ENCODE results near the gene MROH7.

Gene MROH7

DNA sequence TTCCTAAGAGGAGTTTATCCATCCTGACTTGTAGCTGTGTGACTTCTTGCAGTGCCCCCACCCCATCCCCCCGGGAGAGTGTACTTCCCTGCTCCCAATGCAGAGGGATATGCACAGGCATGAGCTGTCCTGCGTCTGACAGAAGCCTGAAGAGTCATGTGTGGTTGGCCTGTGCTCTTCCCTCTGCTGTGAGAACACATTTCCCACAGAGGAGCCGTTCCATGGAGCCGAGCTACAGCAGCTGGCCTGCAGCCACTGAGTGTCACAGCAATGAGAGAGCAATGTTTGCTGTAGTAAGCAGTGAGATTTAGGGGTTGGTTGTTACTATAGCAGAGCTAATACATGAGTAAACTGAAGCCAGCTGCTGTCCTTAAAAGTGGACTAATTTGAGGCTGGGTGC is 100.7 kb downstream of the MROH7 start:
- DNase-seq (ENCODE audit: low spot score): no peak

DNA sequence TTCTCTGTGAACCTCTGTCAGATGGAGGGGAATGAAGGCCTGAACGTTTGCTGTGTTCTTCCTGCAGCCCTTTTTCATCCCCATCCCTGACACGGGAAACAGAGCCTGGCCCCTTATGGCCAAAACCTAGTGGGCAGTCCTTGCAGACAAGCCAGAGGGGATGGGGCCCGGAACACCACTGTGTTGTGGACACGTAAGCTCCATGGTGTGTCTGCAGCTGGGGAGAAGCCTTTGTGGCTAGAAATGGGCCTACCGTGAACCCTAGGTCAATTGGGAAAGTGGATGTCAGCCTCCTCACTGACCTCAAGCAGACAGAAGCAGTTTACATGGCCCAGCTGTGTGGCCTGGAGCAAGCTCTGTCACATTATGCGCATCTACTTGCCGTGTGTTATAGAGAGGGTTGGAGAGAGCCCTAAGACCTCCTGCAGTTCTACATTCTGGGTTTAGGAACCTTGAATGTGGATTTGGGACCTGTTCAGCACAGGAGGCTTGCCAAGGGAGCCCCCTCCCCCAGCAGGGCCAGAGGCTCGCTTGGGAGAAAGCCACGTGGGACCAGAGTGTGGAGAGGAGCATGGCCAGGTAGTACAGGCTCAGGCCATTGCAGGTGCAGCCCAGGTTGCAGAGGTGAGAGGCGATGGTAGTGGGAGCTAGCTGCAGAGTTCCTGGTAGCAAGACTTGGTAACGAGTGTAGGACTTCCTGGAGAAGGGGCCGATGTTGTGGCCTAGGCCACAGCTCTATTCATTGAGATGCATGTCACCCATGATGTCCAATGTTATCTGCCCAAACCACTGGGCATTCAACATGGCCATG is 102.0 kb downstream of the MROH7 start:
- no peak for DNase-seq (ENCODE audit: low spot score)

DNA sequence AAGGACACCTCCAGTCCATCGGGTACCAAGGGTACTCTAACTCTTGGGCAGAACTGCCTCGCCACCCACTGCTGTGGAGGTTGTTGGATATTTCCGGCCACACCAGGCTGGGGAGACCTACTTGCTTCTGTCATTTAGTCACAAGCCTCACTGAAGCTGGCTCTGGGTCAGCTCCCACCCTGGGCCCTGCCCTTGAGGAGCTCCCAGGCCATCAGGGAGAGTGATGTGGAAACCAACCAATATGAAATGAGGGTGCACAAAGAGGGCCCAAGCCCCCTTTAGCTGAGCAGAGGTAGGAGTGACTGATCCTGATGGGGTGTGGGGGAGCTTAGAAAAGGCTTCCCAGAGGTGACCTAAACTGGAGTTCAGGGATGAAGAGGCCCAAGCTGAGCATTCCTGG is 103.1 kb downstream of the MROH7 start:
- no peak for DNase-seq (ENCODE audit: low spot score)

DNA sequence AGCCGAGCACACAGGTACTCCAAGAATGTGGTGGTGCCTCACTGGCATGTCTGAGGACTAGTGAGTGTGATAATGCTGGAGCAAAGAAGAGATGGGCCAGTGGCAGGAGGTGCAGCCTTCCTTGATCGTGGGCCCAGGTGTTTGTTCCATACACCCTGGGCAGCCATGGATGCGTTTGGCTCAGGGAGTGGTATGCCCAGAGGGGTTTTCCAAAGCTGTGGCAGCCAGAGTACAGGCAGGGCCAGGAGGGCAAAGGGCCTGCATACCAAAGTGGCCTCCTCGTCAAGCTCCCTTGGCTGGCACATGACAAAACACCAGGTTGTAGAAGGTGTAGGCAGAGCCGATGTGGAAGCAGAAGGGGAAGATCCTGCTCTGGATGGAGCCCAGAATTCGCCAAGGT is 103.7 kb downstream of the MROH7 start:
- DNase-seq (ENCODE audit: low spot score): no peak

DNA sequence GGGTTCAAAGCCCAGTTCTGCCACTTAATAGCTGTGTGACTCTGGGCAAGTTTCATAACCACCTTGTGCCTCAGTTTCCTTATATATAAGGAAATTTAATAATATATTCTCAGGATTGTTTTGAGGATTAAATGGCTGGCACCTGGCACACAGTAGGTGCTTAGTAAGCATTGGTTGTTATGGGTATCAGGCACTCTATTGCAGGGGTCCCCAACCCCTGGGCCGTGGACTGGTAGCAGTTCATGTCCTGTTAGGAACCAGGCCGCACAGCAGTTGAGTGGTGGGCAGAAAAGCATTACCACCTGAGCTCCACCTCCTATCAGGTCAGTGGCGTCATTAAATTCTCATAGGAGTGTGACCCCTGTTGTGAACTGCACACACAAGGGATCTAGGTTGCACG is 104.3 kb downstream of the MROH7 start:
- DNase-seq (ENCODE audit: low spot score): no peak

DNA sequence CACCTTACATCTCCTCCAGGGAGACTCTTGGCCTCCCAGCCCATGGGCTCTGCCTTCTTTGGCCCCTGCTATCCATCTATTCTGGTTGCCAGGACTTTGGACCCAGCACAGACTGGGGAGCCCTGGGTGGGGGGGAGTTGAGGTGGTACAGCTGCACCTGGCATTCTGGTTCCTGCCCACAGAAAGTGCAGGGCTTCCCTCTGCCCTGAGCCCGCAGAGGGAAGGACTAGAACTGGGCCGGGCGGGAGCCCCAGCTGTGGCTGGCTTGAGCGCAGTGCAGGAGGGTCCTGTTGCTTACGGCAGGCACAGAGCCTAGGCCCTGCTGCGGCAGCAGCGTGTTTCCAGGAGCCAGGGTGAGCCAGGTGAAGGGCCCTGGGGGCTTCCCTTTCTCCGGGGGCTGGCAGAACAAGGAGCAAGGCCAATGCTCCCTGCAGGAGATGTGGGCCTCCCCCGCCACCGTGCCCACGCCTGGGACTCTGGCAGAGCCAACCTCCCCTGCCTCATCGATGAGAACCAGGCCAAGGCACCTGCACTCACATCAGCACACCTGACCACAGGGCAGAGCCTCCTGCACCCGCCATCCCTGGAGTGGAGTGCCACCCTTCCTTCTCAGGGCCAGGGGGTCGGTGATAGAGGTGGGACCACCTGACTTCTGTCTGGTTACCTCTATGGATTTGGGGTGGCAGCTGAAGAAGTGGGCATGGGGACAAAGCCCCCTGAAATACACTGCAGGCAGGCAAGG is 106.7 kb downstream of the MROH7 start:
- DNase-seq (ENCODE audit: low spot score): no peak

DNA sequence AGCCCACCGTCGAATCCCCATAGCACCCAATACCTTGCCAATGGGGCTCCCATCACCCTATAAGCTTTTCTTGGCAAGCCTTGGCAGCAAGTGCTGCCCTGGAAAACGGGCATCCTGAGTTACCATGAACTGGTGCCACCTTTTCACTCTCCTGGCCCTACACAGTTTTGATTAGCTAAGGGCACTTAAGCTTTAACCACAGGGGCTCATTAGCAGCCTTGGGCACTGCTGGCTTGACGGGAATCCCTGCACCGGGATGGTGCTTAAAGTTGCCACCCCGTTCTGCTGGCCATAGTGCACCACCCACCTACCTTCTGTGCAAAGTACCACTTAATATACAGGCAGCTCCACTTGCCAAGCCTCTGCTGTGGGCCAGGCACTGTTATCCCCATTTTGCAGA is 109.0 kb downstream of the MROH7 start:
- no peak for DNase-seq (ENCODE audit: low spot score)

DNA sequence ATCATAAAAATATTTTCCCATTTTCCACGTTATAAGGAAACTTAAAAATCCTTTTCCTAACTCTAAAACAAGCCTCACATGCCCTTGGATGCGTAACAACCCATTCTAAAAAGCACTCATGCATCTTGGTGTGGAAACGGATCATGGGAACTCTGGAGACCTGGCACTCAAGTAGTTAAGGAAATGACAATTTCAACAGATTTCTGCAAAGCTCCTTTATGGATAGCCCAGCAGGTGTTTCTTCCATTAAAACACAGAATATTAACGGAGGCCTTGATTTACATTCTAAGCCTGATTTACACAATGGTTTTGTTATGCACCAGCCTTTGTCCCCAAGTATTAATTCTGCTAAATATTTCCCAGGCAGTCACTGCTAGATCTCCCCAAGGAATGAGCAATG is 109.8 kb downstream of the MROH7 start:
- DNase-seq (ENCODE audit: low spot score): no peak

DNA sequence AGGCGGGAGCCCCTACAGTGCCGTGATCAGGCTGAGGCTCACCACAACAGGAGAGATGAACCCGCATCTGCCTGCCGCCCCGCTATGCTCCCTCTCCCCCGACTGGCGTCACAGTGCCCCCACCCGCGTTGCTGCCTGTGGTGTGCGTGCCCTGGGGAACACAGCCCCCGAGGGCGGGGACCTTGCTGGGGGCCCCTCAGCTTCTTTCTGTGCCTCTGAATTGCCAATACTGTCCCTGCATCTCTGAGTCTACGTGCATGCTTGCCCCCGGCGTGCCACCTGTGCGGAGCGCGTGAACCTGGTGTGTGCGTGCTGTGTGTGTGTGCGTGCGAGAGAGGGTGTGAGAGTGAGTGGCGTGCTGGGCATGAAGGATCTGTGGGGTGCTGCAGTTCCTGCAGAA is 112.5 kb downstream of the MROH7 start:
- no peak for DNase-seq (ENCODE audit: low spot score)

DNA sequence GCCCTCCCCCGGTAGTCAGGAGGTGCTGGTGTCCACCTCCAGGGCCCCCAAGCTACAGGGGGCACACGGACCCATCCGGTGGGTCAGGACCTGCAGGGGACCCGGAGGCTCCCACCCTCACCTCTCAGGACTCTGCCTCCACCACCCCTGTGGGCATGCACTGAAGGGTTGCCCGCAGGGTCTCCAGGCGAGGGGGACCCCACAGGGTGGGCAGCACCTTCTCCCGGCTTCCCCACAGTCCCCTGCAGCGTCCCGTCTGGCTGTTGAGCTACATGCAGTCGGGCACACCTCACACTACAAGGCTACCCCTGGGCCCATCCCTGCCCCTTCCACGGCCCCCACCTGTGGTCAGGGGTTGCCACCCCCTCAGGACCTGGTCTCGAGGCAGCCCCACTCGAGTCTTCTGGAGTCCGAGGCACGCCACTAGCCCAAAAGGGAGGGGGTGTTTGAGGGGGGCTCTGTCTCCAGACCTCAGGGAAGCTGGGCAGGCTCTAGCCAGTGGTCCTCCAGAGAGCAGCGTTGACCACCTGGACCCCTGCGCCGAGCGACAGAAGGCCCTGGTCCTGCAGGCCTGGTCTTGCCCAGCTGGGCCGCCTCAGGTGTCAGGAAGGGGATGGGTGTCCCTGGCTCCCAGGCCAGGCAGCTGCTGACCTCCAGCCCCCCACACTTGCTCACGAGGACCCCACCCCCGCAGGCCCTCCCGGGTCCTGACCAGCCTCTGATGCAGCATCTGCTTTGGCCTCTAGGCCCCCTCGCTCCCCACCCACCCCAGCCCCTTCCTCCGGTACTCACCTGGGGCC is 113.1 kb downstream of the MROH7 start:
- DNase-seq (ENCODE audit: low spot score): no peak

DNA sequence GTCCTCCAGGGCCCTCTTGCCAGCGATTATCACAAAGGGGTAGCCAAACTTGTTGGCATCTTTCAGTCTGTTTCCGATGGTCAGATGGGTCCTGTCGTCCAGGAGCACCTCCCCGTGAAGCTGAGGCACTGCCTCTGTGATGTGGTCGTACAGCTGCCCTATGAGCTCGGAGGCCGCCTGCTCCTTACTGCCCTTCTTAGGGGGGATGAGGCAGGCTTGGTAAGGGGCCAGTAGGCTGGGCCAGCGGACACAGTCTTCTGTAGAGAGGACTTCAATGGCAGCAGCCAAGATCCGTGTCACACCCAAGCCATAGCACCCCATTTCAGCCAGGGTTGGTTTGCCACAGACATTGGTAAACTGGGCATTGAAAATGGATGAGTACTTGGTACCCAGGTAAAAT is 116.2 kb downstream of the MROH7 start:
- DNase-seq (ENCODE audit: low spot score): no peak

DNA sequence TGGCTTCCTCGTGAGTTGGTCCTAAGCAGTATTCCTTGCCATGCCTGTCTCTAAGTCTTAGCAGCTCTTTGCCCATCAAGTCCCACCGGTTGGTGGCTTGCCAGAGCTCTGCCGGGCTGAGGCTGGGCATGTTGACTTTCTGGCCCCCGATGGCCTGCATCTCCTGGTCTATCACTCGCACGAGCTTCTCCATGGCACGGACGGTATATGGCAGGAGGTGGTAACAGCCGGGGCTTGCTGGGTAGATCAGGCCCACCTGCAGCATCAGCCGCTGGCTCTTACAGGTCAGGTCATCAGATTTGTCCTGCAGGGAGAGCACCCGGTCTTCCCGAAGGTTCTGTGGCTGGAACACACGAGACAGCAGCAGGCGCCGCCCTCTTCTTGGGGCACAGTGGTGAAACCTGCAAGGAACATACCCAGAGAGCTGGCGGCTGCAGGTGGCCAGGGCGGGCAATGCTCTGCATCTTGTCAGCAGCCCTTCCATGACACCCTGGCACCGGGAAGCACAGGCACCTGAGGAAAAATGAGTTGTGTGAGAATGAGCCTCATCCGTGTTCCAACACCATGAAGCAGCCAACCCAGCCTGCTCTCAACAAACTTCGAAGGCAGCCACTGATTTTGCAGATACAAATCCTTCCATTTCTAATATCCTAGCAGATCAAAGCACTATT is 117.2 kb downstream of the MROH7 start:
- no peak for DNase-seq (ENCODE audit: low spot score)

All from hepatic stellate cell (primary cell).